HG03045 (cell line): ENCODE measurements around the gene WDR93.
"Not testable (repeated sequence)": the region's sequence is repeated elsewhere in the genome, so short reads cannot be mapped to it uniquely, and the experiment has no call there.

Experiments used
- ATAC-seq: cut with Tn5 transposase; IDR thresholded peaks from one replicate; pipeline ENCODE4 v1.9.1; 2021; ENCODE audit warnings: mild to moderate bottlenecking, moderate library complexity; ENCODE audit not compliant: unreplicated experiment

WDR93 gene

GRCh38 chr15:89681146-89681545 lies 9.5 kb upstream of the WDR93 start:
- ATAC-seq = no peak

- ATAC-seq = no peak
Measured at GRCh38 chr15:89685995-89686394, 4.6 kb upstream of the WDR93 start.

- ATAC-seq = no peak
Measured at GRCh38 chr15:89686522-89686921, 4.1 kb upstream of the WDR93 start.

GRCh38 chr15:89689930-89690275 lies 708 bp upstream of the WDR93 start:
- ATAC-seq = not testable (repeated sequence)

GRCh38 chr15:89693091-89693490 lies 2.5 kb downstream of the WDR93 start:
- ATAC-seq = no peak

GRCh38 chr15:89693696-89694095 lies 3.1 kb downstream of the WDR93 start:
- ATAC-seq = no peak

- ATAC-seq = no peak
Measured at GRCh38 chr15:89695198-89695597, 4.6 kb downstream of the WDR93 start.

- ATAC-seq = no peak
Measured at GRCh38 chr15:89704411-89704810, 13.8 kb downstream of the WDR93 start.

GRCh38 chr15:89707577-89707976 lies 17.0 kb downstream of the WDR93 start:
- ATAC-seq = no peak

GRCh38 chr15:89714775-89715174 lies 24.2 kb downstream of the WDR93 start:
- no peak for ATAC-seq

GRCh38 chr15:89723031-89723430 lies 32.4 kb downstream of the WDR93 start:
- ATAC-seq = no peak

GRCh38 chr15:89724621-89725020 lies 34.0 kb downstream of the WDR93 start:
- ATAC-seq = no peak

GRCh38 chr15:89725064-89725463 lies 34.5 kb downstream of the WDR93 start:
- ATAC-seq = no peak

- no peak for ATAC-seq
Measured at GRCh38 chr15:89728254-89728653, 37.6 kb downstream of the WDR93 start.

GRCh38 chr15:89731275-89731674 lies 40.7 kb downstream of the WDR93 start:
- no peak for ATAC-seq

- ATAC-seq = no peak
Measured at GRCh38 chr15:89732451-89733172, 42.0 kb downstream of the WDR93 start.

- no peak for ATAC-seq
Measured at GRCh38 chr15:89735773-89736172, 45.2 kb downstream of the WDR93 start.

GRCh38 chr15:89740137-89740536 lies 49.5 kb downstream of the WDR93 start:
- peak; percentile 70 for ATAC-seq

GRCh38 chr15:89743011-89743410 lies 52.4 kb downstream of the WDR93 start:
- ATAC-seq = no peak

GRCh38 chr15:89743594-89743993 lies 53.0 kb downstream of the WDR93 start:
- no peak for ATAC-seq

- no peak for ATAC-seq
Measured at GRCh38 chr15:89745131-89745530, 54.5 kb downstream of the WDR93 start.

- no peak for ATAC-seq
Measured at GRCh38 chr15:89745768-89746167, 55.2 kb downstream of the WDR93 start.

GRCh38 chr15:89746386-89746780 lies 55.8 kb downstream of the WDR93 start:
- ATAC-seq = no peak
